Neuron (in vitro differentiated cells): ENCODE data around the gene TMEM202.
A peak's percentile ranks its signal among the peaks of the same experiment; 100 is the strongest.

ENCODE experiments used
- H2AFZ ChIP-seq: one replicate; pipeline ENCODE4 v1.6.1; 2013; ENCODE audit warnings: low read depth, mild to moderate bottlenecking, inconsistent platforms, low read length, moderate library complexity
- H3K27me3 ChIP-seq: one replicate; pipeline ENCODE4 v1.6.1; 2013; ENCODE audit warnings: low read length; ENCODE audit not compliant: insufficient read depth
- H3K36me3 ChIP-seq: one replicate; pipeline ENCODE4 v1.6.1; 2013; ENCODE audit warnings: low read length; ENCODE audit not compliant: insufficient read depth
- H3K4me1 ChIP-seq: one replicate; pipeline ENCODE4 v1.6.1; 2013; ENCODE audit warnings: low read length; ENCODE audit not compliant: insufficient read depth
- H3K4me3 ChIP-seq: 2 replicates; pipeline ENCODE4 v1.5.1; 2013; ENCODE audit warnings: mild to moderate bottlenecking, low read length, moderate library complexity
- H3K9me3 ChIP-seq: one replicate; pipeline ENCODE4 v1.6.1; 2013; ENCODE audit warnings: low read length

The TMEM202 gene

GRCh38 chr15:72397796-72398588 lies at the start of gene TMEM202:
Gene TMEM202 (plus strand): TSS chr15:72398305. CDS start chr15:72398327, 22 bp downstream.
- no peaks in the 10 kb centered on the region for H3K9me3 ChIP-seq
- H3K4me3 ChIP-seq: no peak within 1 kb of the TSS
- peaks cover 13% of the 10 kb centered on the region for H3K27me3 ChIP-seq
- H2AFZ ChIP-seq: peak within 1 kb of the TSS; percentile 36
- H3K4me1 ChIP-seq: no peaks in the 10 kb centered on the region
- no peaks in the 10 kb centered on the region for H3K36me3 ChIP-seq

GRCh38 chr15:72353266-72353665 lies 44.8 kb upstream of the TMEM202 start:
- Histone ChIP-seq H3K36me3 (peaks cover 75% of the 10 kb centered on the region), H2AFZ (no peak overlapping the region), H3K27me3 (no peaks in the 10 kb centered on the region), H3K4me3 (no peak overlapping the region), H3K9me3 (no peaks in the 10 kb centered on the region), H3K4me1 (no peaks in the 10 kb centered on the region)

DNA sequence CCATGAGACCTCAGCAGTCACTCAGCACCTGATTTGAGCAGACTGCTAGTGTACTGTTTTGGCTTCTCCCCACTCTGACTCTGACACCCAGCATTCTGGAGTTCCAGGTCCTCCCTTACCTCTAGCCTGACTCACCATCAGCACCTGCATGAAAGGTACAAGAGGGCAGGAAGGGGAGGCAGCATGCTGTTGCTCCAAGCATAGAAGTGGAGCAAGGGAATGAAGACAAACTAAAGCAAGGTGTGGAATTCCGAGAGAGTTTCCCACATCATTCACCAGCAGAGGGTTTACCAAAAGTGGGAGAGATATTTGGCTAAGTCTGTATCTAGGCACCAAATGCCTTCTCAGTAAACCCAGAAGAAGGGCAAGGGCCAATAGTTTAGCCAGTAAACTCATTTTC lies 43.6 kb upstream of the TMEM202 start:
- peaks cover 64% of the 10 kb centered on the region for H3K36me3 ChIP-seq
- no peak overlapping the region for H3K4me3 ChIP-seq
- no peaks in the 10 kb centered on the region for H3K9me3 ChIP-seq
- no peaks in the 10 kb centered on the region for H3K4me1 ChIP-seq
- no peaks in the 10 kb centered on the region for H3K27me3 ChIP-seq
- H2AFZ ChIP-seq: no peak overlapping the region

DNA sequence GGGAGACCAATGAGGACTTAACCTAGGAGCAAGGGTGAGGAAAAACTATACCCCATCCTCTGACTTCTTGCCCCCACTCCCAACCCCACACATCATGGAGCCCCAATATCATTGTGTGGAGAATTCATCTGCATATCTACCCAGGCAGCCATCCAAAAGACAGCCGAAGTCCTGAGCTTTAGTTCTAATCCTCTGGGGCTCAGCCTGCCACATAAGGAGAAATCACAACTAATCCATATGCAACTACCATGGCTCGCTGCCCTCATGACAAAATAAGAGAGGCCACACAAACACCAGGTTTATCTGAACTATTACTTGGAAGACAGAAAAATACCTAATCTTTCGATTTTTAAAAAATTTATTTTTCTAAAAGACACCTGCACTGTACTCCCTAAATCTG lies 40.0 kb upstream of the TMEM202 start:
- Histone ChIP-seq H3K27me3 (no peaks in the 10 kb centered on the region), H3K36me3 (peaks cover 36% of the 10 kb centered on the region), H3K4me1 (no peaks in the 10 kb centered on the region), H2AFZ (no peak overlapping the region), H3K9me3 (no peaks in the 10 kb centered on the region), H3K4me3 (no peak overlapping the region)

- Histone ChIP-seq H3K9me3 (no peaks in the 10 kb centered on the region), H3K27me3 (no peaks in the 10 kb centered on the region), H3K4me3 (no peak overlapping the region), H3K36me3 (peaks cover 32% of the 10 kb centered on the region), H3K4me1 (no peaks in the 10 kb centered on the region), H2AFZ (no peak overlapping the region)
Measured at GRCh38 chr15:72358650-72359171, 39.4 kb upstream of the TMEM202 start.

DNA sequence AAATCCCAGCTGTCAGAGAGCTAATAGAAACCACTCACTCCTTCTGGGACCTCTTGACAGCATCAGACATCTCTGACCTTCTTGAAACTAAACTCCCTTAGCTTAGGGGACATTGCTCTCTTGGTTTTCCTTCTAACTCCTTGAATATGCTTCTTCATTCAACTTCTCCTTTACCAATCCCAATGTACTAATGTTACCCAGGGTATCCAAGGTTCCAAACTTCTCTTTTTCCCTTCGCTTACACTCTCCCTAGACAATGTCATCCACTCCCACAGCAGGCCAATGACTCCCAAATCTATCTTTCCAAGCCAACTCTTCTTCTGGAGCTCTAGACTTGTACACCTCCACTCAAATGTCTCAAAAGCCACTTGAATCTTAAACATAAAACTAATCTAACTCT lies 36.9 kb upstream of the TMEM202 start:
- Histone ChIP-seq H3K4me1 (no peaks in the 10 kb centered on the region), H2AFZ (no peak overlapping the region), H3K9me3 (no peaks in the 10 kb centered on the region), H3K27me3 (no peaks in the 10 kb centered on the region), H3K36me3 (peaks cover 10% of the 10 kb centered on the region), H3K4me3 (no peak overlapping the region)

DNA sequence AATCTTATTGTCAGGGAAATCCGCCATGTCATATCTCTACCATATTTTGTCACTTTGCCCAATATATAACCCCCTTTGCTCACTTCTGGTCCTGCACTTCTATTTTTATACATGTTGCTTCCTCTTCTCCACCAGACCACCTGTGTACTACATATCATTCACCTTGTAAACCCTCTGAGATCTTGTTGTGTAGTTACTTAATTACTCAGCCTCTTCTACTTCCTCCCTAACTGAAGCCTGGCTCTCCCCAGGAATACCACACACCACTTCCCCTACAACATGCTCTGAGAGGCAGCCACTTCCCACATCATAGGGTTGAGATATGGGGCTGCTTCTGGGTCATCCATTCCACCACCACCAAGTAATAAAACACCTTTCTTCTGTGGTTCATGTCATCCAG lies 32.3 kb upstream of the TMEM202 start:
- Histone ChIP-seq H3K4me3 (no peak overlapping the region), H3K9me3 (no peaks in the 10 kb centered on the region), H3K27me3 (no peaks in the 10 kb centered on the region), H3K4me1 (no peaks in the 10 kb centered on the region), H3K36me3 (peaks cover 11% of the 10 kb centered on the region), H2AFZ (no peak overlapping the region)

DNA sequence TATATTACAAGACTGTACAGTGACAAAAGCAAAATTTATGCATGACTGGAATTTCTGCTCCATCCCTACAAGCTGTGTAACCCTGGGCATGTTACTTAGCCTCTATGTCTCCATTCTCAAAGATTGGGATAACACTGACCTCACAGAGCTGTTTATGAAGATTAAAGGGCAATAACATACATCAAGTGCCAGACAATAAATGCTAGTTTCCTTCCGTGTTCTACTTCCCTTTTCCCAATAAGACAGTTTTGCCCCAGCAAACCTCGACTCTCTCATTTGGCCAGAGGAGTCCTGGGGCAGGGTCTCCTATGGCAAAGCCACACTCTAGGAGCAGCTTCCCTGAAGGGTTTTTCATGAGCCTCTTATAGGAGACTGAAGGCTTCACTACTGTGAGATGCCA lies 29.8 kb upstream of the TMEM202 start:
- Histone ChIP-seq H3K36me3 (peaks cover 10% of the 10 kb centered on the region), H3K4me1 (no peaks in the 10 kb centered on the region), H3K27me3 (no peaks in the 10 kb centered on the region), H3K4me3 (no peak overlapping the region), H3K9me3 (no peaks in the 10 kb centered on the region), H2AFZ (no peak overlapping the region)

- Histone ChIP-seq H3K27me3 (no peaks in the 10 kb centered on the region), H3K36me3 (peaks cover 9% of the 10 kb centered on the region), H2AFZ (no peak overlapping the region), H3K9me3 (no peaks in the 10 kb centered on the region), H3K4me1 (no peaks in the 10 kb centered on the region), H3K4me3 (no peak overlapping the region)
Measured at GRCh38 chr15:72368899-72369298, 29.2 kb upstream of the TMEM202 start.

DNA sequence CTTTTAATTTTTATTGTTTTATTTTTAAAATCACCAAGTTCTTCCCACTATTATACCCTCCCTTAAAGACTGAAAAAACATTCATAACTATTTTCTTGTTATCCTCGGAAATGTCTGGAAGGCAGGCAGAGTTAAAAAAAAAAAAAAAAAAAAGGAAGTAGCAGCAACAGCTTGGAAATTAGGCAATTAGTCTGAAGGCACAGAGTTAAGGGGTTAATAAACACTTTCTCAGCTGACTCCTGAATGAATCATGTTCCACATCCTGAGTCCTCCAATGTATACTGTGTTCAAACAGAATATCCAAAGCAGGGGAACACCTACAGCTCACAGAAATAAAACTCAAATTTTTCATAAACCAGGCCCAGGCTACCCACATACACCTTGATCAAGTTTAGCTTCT lies 28.1 kb upstream of the TMEM202 start:
- no peak overlapping the region for H3K4me3 ChIP-seq
- H3K36me3 ChIP-seq: peaks cover 9% of the 10 kb centered on the region
- no peak overlapping the region for H2AFZ ChIP-seq
- no peaks in the 10 kb centered on the region for H3K27me3 ChIP-seq
- peaks cover 9% of the 10 kb centered on the region for H3K4me1 ChIP-seq
- no peaks in the 10 kb centered on the region for H3K9me3 ChIP-seq

- Histone ChIP-seq H3K9me3 (no peaks in the 10 kb centered on the region), H3K4me1 (peaks cover 17% of the 10 kb centered on the region), H3K4me3 (no peak overlapping the region), H3K36me3 (peaks cover 7% of the 10 kb centered on the region), H2AFZ (no peak overlapping the region), H3K27me3 (no peaks in the 10 kb centered on the region)
Measured at GRCh38 chr15:72372361-72372760, 25.7 kb upstream of the TMEM202 start.

GRCh38 chr15:72375501-72375845 lies 22.6 kb upstream of the TMEM202 start:
- H3K27me3 ChIP-seq: no peaks in the 10 kb centered on the region
- H3K9me3 ChIP-seq: no peaks in the 10 kb centered on the region
- peaks cover 17% of the 10 kb centered on the region for H3K4me1 ChIP-seq
- H3K4me3 ChIP-seq: peak overlapping the region; percentile 91
- no peaks in the 10 kb centered on the region for H3K36me3 ChIP-seq
- peak overlapping the region; percentile 97 for H2AFZ ChIP-seq

DNA sequence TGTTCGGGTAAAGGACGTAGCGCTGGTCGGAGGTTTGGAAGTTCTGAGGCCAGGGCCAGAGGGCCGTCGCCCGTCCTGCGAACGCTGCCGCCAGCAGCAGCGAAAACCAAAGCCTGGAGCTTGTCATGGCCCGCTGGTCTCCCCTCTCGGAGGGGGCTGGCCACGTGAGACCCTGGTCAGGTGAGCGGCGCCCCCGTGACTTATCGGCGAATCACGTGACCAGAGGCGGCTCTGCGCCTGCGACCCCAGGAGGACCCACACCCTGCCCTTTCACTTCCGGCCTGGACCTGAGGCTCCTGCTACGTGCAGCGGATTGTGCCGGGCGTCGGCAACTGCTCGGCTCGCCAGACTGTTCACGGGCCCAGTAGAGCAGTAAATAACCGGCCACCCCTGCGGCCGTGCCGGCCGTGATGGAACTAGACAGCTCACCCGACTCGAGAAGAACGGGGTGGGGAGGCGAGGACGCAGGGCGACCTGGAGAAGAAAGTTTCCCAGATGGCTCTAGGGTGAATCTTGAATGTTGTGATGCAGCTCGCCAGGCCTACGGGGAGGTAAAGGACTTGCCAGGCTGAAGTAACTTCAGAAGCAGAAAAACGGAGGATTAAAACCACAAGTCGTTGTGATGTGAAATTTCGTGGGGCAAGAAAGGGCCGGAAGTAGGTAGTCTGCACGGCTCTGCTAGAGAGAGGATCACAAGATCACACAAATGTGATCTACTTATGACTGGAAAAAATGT lies 22.1 kb upstream of the TMEM202 start, which contains the start of gene HEXA:
HEXA (minus strand) TSS at position 169 of the 736 bp plus-strand sequence; CDS start at position 127, 42 bp downstream.
- peak within 1 kb of the TSS; percentile 97 for H2AFZ ChIP-seq
- H3K4me1 ChIP-seq: peaks cover 17% of the 10 kb centered on the region
- H3K36me3 ChIP-seq: no peaks in the 10 kb centered on the region
- H3K4me3 ChIP-seq: peak within 1 kb of the TSS; percentile 91
- no peaks in the 10 kb centered on the region for H3K9me3 ChIP-seq
- H3K27me3 ChIP-seq: peaks cover 3% of the 10 kb centered on the region
